HG02642 (cell line): ENCODE results near the gene ATP8A2.
"Not testable (repeated sequence)": the region's sequence is repeated elsewhere in the genome, so short reads cannot be mapped to it uniquely, and the experiment has no call there.

Experiments
- ATAC-seq: cut with Tn5 transposase; IDR thresholded peaks from one replicate; pipeline ENCODE4 v1.9.1; 2021; ENCODE audit warnings: mild to moderate bottlenecking; ENCODE audit not compliant: unreplicated experiment, poor library complexity

ATP8A2 gene

GRCh38 chr13:25776722-25777121 lies 404.9 kb downstream of the ATP8A2 start:
- ATAC-seq, result no peak

GRCh38 chr13:25777509-25777908 lies 405.7 kb downstream of the ATP8A2 start:
- ATAC-seq, result no peak

GRCh38 chr13:25778365-25778764 lies 406.6 kb downstream of the ATP8A2 start:
- ATAC-seq, result no peak

- ATAC-seq, result no peak
Measured at GRCh38 chr13:25778808-25779305, 407.1 kb downstream of the ATP8A2 start.

GRCh38 chr13:25783076-25783475 lies 411.3 kb downstream of the ATP8A2 start:
- ATAC-seq, result no peak

GRCh38 chr13:25783601-25784024 lies 411.8 kb downstream of the ATP8A2 start:
- ATAC-seq, result no peak

- ATAC-seq, result no peak
Measured at GRCh38 chr13:25784119-25784518, 412.3 kb downstream of the ATP8A2 start.

GRCh38 chr13:25790137-25790536 lies 418.4 kb downstream of the ATP8A2 start:
- not testable (repeated sequence) for ATAC-seq

- ATAC-seq, result no peak
Measured at GRCh38 chr13:25795277-25795676, 423.5 kb downstream of the ATP8A2 start.

GRCh38 chr13:25796474-25796873 lies 424.7 kb downstream of the ATP8A2 start:
- no peak for ATAC-seq

GRCh38 chr13:25798998-25799397 lies 427.2 kb downstream of the ATP8A2 start:
- no peak for ATAC-seq

- no peak for ATAC-seq
Measured at GRCh38 chr13:25800523-25800922, 428.7 kb downstream of the ATP8A2 start.

GRCh38 chr13:25802579-25802978 lies 430.8 kb downstream of the ATP8A2 start:
- ATAC-seq, result no peak

- ATAC-seq, result no peak
Measured at GRCh38 chr13:25803641-25804040, 431.9 kb downstream of the ATP8A2 start.

GRCh38 chr13:25806264-25806974 lies 434.6 kb downstream of the ATP8A2 start:
- ATAC-seq, result no peak

- ATAC-seq, result no peak
Measured at GRCh38 chr13:25807562-25807961, 435.8 kb downstream of the ATP8A2 start.

GRCh38 chr13:25811506-25811905 lies 439.7 kb downstream of the ATP8A2 start:
- no peak for ATAC-seq

- no peak for ATAC-seq
Measured at GRCh38 chr13:25816239-25816638, 444.5 kb downstream of the ATP8A2 start.

GRCh38 chr13:25819856-25820530 lies 448.2 kb downstream of the ATP8A2 start:
- no peak for ATAC-seq

- no peak for ATAC-seq
Measured at GRCh38 chr13:25821776-25822175, 450.0 kb downstream of the ATP8A2 start.

GRCh38 chr13:25827221-25827620 lies 455.4 kb downstream of the ATP8A2 start:
- ATAC-seq, result not testable (repeated sequence)
